Neural cell (in vitro differentiated cells): ENCODE results near the gene ZBTB40.

Experiments
- CTCF ChIP-seq: fragments of 450-650 bp; IDR thresholded peaks from 2 replicates; pipeline ENCODE4 v1.5.1; 2014; ENCODE audit warnings: antibody characterized with exemption, mild to moderate bottlenecking, moderate library complexity; ENCODE audit not compliant: poor library complexity, severe bottlenecking
- EP300 ChIP-seq: fragments of 450-650 bp; conservative IDR thresholded peaks from 2 replicates; pipeline ENCODE4 v1.6.1; 2014; ENCODE audit warnings: antibody characterized with exemption, mild to moderate bottlenecking, moderate library complexity; ENCODE audit not compliant: poor library complexity, severe bottlenecking
- EZH2 ChIP-seq: fragments of 200-600, 300-800 bp; shearing (Covaris generic), sonication (generic); IDR thresholded peaks from 2 replicates; pipeline ENCODE4 v1.6.1; 2014; ENCODE audit warnings: antibody characterized with exemption, low read length, borderline replicate concordance, mild to moderate bottlenecking; ENCODE audit not compliant: insufficient read depth, poor library complexity, severe bottlenecking
- MXI1 ChIP-seq: fragments of 450-650 bp; conservative IDR thresholded peaks from 2 replicates; pipeline ENCODE4 v1.6.1; 2014; ENCODE audit warnings: antibody characterized with exemption, mild to moderate bottlenecking; ENCODE audit not compliant: poor library complexity, severe bottlenecking
- POLR2AphosphoS5 ChIP-seq: IDR thresholded peaks from 2 replicates; pipeline ENCODE4 v1.6.1; 2012
- RAD21 ChIP-seq: fragments of 450-650 bp; conservative IDR thresholded peaks from 2 replicates; pipeline ENCODE4 v1.6.1; 2014; ENCODE audit warnings: antibody characterized with exemption, mild to moderate bottlenecking, moderate library complexity
- REST ChIP-seq: IDR thresholded peaks from 2 replicates; pipeline ENCODE4 v1.6.1; 2012; ENCODE audit warnings: borderline replicate concordance
- SMC3 ChIP-seq: fragments of 450-650 bp; conservative IDR thresholded peaks from 2 replicates; pipeline ENCODE4 v1.6.1; 2014; ENCODE audit warnings: antibody characterized with exemption, mild to moderate bottlenecking, moderate library complexity; ENCODE audit not compliant: poor library complexity
- TAF1 ChIP-seq: IDR thresholded peaks from 2 replicates; pipeline ENCODE4 v1.6.1; 2012; ENCODE audit warnings: low read depth

- TF ChIP-seq EZH2 (no peak), EP300 (peak; percentile 53), REST (peak; percentile 20), CTCF (peak; percentile 31), POLR2AphosphoS5 (peak; percentile 36), SMC3 (peak; percentile 37), TAF1 (no peak), MXI1 (no peak), RAD21 (peak; percentile 53)
Observed at GRCh38 chr1:22547818-22548462, 96.3 kb downstream of the ZBTB40 start.
